Measurements from ENCODE around the gene AGMO. TPM values are rescaled to one million over a fixed set of nuclear protein-coding genes. Genes with fewer than 3 reads are reported as not detected.

The AGMO gene
- total RNA-seq, 4 donors from 2014 or later, result 0.27 to 0.77 (median 0.64) TPM; not detected in 1

GRCh38 chr7:15399441-15399840 is 162.4 kb downstream of the AGMO start:
- Histone ChIP-seq H3K4me3 (no peak overlapping the region), H3K27me3 (no peaks in the 10 kb centered on the region), H3K27ac (no peak overlapping the region), H3K9me3 (no peaks in the 10 kb centered on the region), H3K36me3 (no peaks in the 10 kb centered on the region), H3K4me1 (no peaks in the 10 kb centered on the region)
- TF ChIP-seq CTCF (IDR thresholded peaks at IDR 0.05), result no peak
- no peak for TF ChIP-seq EP300 (IDR thresholded peaks at IDR 0.05)
- TF ChIP-seq POLR2A (IDR thresholded peaks at IDR 0.05), result no peak
- TF ChIP-seq POLR2AphosphoS5 (IDR thresholded peaks at IDR 0.05), result no peak
- no peak for ATAC-seq
- WGBS, 2 donors (ENCODE audit: low coverage in 1 of 2), result 51 to 61% methylated on average over 2 of the region's 2 CpGs

GRCh38 chr7:15397922-15398760 is 163.7 kb downstream of the AGMO start:
- 80 to 81% methylated on average over 9 of the region's 9 CpGs for WGBS, 2 donors (ENCODE audit: low coverage in 1 of 2)
- no peak overlapping the region for H3K4me3 ChIP-seq
- H3K27me3 ChIP-seq, result no peaks in the 10 kb centered on the region
- no peak for TF ChIP-seq EP300 (IDR thresholded peaks at IDR 0.05)
- no peak for TF ChIP-seq POLR2AphosphoS5 (IDR thresholded peaks at IDR 0.05)
- TF ChIP-seq CTCF (IDR thresholded peaks at IDR 0.05), result no peak
- TF ChIP-seq POLR2A (IDR thresholded peaks at IDR 0.05), result no peak
- no peaks in the 10 kb centered on the region for H3K36me3 ChIP-seq
- H3K4me1 ChIP-seq, result no peaks in the 10 kb centered on the region
- H3K9me3 ChIP-seq, result no peaks in the 10 kb centered on the region
- ATAC-seq, result no peak
- H3K27ac ChIP-seq, result no peak overlapping the region

DNA sequence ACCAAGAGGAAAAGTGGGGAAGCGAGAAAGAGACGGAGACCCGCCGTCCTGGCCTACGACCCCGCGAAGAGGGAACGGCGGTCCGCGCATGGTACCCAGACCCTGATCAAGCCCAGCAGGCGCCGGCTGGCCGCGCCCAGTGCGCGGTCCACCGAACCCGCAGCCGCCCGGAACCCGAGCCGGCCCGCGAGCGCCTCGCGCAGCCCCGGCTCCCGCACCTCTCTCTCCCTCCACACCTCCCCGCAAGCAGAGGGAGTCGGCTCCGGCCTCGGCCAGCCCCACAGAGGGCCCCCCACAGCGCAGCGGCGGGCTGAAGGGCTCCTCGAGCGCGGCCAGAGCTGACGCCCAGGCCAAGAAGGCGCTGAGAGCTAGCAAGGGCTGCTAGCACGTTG is 164.7 kb downstream of the AGMO start:
- Histone ChIP-seq H3K4me3 (no peak overlapping the region), H3K27ac (no peak overlapping the region), H3K27me3 (no peaks in the 10 kb centered on the region), H3K36me3 (no peaks in the 10 kb centered on the region), H3K9me3 (no peaks in the 10 kb centered on the region), H3K4me1 (no peaks in the 10 kb centered on the region)
- 77 to 93% methylated on average over 3 to 6 of the region's 43 CpGs for WGBS, 2 donors (ENCODE audit: low coverage in 1 of 2)
- no peak for ATAC-seq
- TF ChIP-seq EP300 (IDR thresholded peaks at IDR 0.05), result no peak
- TF ChIP-seq CTCF (IDR thresholded peaks at IDR 0.05), result no peak
- TF ChIP-seq POLR2AphosphoS5 (IDR thresholded peaks at IDR 0.05), result no peak
- TF ChIP-seq POLR2A (IDR thresholded peaks at IDR 0.05), result no peak

DNA sequence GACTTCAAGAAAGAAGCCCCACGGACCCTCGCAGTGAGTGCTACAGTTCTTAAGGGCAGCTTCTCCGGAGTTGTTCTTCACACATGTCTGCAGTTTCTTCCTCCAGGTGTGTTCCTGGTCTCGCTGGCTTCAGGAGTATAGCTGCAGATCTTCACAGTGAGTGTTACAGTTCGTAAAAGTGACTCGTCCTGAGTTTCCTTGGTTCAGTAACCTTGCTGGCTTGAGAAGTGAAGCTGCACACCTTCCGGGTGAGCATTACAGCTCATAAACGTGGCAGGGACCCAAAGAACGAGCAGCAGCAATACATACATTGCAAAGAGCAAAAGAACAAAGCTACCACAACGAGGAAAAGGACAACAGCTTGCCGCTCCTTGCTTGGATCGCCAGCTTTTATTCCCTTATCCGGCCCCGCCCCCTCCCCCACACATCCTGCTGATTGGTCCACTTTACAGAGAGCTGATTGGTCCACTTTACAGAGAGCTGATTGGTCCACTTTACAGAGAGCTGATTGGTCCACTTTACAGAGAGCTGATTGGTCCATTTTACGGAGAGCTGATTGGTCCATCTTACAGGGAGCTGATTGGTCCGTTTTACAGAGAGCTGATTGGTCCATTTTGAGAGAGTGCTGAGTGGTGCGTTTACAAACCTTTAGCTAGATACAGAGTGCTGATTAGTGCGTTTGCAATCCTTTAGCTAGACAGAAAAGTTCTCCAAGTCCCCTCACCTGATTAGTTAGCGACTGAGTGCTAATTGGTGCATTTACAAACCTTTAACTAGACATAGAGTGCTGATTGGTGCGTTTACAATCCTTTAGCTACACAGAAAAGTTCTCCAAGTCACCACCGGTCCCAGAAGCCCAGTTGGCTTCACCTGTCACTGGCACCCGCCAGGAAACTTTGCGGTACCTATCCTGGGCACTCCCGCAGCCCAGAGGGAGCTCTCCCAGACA is 165.3 kb downstream of the AGMO start:
- Histone ChIP-seq H3K9me3 (no peaks in the 10 kb centered on the region), H3K36me3 (no peaks in the 10 kb centered on the region), H3K4me1 (no peaks in the 10 kb centered on the region), H3K27me3 (no peaks in the 10 kb centered on the region), H3K27ac (no peak overlapping the region), H3K4me3 (no peak overlapping the region)
- 94 to 100% methylated on average over 1 to 10 of the region's 24 CpGs for WGBS, 2 donors (ENCODE audit: low coverage in 1 of 2)
- ATAC-seq, result no peak
- TF ChIP-seq POLR2AphosphoS5 (IDR thresholded peaks at IDR 0.05) (no peak), CTCF (IDR thresholded peaks at IDR 0.05) (no peak), EP300 (IDR thresholded peaks at IDR 0.05) (no peak), POLR2A (IDR thresholded peaks at IDR 0.05) (no peak)

All from gastroesophageal sphincter (tissue), 4 donors.